IPS-NIHi7 (cell line): ENCODE data around the gene FAM200C.
A peak's percentile ranks its signal among the peaks of the same experiment; 100 is the strongest.
"Not testable (repeated sequence)": the region's sequence is repeated elsewhere in the genome, so short reads cannot be mapped to it uniquely, and the experiment has no call there.

ENCODE experiments used
- DNase-seq: peaks from one replicate; pipeline ENCODE4 v3.0.0; 2012; ENCODE audit warnings: mixed read lengths; ENCODE audit errors: extremely low spot score

Gene FAM200C

GRCh38 chr5:160399402-160400353 lies at the start of gene FAM200C:
Gene FAM200C (minus strand): TSS chr5:160400054. CDS start chr5:160395490, 4,564 bp downstream.
- DNase-seq = peak; percentile 99

- DNase-seq = no peak
Observed at GRCh38 chr5:160449458-160449857, 49.6 kb upstream of the FAM200C start.

GRCh38 chr5:160448886-160449285 lies 49.0 kb upstream of the FAM200C start:
- DNase-seq = no peak

GRCh38 chr5:160445751-160446150 lies 45.9 kb upstream of the FAM200C start:
- no peak for DNase-seq

GRCh38 chr5:160445132-160445531 lies 45.3 kb upstream of the FAM200C start:
- no peak for DNase-seq

DNA sequence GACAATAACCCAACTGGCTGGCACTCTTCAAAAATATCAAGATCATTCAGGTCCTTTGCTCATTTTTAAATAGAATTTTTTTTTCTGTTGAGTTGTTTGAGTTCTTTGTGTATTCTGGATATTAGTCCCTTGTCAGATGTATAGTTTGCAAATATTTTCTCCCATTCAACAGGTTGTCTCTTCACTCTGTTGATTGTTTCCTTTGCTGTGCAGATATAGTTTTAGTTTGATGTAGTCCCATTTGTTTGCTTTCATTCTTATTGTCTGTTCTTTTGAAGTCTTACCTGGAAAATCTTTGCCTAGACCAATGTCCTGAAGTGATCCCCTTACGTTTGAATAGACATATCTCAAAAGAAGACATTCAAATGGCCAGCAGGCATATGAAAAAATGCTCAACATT lies 44.6 kb upstream of the FAM200C start:
- no peak for DNase-seq

DNA sequence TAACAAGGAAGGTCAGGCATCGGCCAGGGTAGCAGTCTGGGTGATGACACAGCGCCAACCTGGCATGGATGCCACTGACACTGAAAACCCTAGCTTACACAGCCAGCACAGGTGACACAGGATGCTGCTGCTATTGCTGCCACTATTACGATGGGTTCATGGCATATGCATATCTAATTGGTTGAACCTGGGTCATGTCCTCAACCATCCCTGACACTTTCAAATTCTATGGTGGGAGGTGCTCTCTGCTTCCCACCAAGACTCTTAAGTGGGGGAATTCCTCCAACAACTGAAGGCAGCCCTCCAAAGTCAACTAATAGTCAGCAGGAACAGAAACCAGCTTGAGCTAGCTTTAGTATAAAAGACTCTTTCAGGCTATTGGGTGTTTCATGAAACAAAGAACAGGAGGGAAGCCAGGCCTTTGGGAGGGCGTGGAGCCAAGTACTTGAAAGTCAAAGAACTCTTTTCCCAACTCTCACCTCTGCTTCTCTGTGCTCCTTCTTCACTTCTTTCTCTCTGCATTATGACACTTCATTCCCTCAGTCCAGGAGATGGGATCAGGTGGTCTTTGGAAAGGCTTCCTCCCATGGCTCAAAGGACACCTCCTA lies 43.1 kb upstream of the FAM200C start:
- no peak for DNase-seq

DNA sequence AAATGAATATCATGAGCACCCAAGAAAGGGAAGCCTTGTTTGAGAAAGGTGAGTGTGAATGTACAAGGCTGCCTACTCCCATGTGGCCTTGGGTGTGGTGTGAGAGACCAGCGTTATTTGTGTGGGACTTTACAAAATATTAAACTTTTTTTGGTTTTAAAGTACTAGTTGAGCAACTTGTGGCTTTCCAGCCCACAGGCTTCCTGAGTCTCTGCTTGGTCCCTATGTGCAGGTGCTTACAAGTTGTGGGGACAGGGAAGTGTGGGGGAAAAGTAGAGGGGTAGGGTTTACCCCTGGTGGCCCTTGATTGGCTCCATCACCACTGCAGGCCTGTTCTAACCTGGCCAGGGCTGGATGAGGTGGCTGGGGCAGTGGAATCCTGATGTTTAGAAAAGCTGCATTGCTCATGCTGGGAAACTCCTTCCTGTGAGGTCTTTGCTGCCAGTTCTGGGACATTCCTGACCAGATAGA lies 41.5 kb upstream of the FAM200C start:
- no peak for DNase-seq

DNA sequence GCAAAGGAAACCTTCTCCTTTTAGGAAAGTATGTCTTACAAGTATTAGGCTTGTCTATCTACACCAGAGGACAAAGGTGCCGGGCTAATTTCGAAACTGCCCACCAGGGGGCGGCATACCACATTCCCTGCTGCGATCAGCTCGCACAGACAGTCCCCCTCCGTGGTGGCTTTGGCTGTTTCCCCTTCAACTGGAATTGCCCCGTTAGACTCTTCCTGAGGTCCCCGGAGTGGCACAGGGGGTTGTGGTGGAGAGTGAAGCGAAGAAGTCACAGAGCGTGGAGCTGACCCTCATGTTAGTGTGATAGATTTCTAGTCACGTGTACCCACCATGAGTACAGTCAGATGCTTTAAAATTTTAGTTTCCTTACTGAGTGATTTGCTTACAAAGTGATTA lies 39.3 kb upstream of the FAM200C start:
- peak; percentile 91 for DNase-seq

DNA sequence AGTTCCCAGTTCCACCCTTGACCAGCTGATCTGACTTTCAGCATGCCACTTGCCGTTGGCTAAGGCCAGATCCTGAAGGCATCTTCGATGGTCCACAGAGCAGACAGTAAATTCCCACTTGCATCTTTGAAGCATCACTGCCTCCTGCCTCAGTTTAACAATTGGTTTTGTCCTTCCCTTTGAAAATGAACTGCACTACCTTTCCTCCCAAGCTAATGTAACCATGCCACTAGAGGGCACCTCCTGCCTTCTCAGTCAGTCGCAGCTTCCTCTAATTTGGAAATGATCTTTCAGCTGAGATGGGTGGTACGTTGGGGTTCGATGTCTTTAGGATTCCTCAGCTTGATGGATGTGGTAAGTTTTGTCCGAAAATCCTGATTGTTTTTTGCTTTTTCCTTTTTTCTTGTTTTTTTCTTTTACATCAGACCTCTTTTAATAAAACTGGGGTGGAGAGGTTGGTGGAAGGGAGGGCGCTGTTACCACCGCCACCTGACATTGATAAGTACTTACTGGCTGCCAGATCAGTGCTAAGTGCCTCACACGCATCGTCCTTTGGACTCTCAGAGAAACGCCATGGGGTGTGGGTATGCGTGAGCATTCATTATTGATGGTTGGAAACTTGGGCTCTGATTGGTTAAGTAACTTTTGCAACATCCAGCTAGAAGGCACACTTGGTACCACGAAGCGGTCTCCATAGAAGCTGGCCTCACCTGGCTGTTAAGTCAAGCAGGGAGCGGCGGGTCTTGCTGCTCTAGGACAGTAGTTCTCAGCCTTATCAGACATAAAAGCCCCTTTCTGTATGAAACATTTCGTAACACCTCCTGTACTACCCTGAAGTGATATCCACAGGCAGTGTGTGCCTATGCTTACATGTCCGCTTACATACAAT lies 38.7 kb upstream of the FAM200C start:
- peak; percentile 77 for DNase-seq

- no peak for DNase-seq
Observed at GRCh38 chr5:160437271-160437670, 37.4 kb upstream of the FAM200C start.

DNA sequence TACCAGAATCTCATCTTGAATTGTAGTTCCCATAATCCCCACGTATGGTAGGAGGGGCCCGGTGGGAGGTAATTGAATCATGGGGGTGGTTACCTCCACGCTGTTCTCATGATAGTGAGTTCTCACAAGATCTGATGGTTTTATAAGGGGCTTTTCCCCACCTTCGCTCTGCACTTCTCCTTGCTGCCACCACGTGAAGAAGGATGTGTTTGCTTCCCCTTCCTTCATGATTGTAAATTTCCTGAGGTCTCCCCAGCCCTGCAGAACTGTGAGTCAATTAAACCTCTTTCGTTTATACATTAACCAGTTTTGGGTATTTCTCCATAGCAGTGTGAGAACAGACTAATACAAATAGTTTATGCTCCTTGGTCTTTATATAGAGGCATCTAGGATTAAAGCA lies 36.8 kb upstream of the FAM200C start:
- DNase-seq = not testable (repeated sequence)

GRCh38 chr5:160436017-160436416 lies 36.2 kb upstream of the FAM200C start:
- DNase-seq = no peak

DNA sequence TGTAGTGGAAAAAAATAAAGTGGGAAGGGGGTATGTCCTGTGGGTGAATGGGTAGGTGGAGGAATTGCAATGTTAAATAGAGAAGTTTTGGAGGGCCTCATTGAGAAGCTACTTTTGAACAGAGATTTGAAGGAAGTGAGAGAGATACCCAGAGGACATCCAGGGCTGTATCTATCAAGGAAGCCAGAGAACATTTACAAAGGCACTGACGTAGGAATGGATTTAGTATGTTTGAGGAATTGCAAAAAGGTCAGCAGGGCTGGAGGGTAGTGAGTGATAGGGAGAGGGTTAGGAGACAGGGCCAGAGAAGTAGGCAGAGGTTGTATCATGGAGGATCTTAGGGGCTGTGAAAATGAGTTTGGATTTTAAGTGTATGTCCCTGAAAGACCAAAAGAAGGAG lies 35.7 kb upstream of the FAM200C start:
- no peak for DNase-seq

- DNase-seq = no peak
Observed at GRCh38 chr5:160434022-160434531, 34.2 kb upstream of the FAM200C start.

GRCh38 chr5:160432787-160433186 lies 32.9 kb upstream of the FAM200C start:
- no peak for DNase-seq

DNA sequence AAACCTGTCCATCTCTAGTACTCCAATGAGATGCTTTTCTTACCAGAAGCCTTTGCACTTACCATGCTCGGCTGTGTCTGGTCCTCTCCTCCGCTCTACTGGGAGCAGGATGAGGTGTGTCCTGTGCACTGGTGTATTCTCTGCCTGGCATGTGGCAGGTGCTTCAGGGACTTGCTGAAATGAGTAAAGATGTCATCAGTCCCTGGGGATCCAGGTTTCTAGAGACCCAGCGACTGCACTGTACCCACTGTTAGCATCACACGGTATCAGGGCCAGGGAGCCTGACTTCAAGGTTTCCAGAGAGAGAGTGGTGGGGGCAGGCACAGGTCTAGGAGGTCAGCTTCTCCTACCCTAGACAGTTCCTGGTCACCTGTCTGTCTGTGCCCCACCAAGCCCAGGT lies 32.3 kb upstream of the FAM200C start:
- DNase-seq = no peak

GRCh38 chr5:160427607-160428006 lies 27.8 kb upstream of the FAM200C start:
- no peak for DNase-seq

DNA sequence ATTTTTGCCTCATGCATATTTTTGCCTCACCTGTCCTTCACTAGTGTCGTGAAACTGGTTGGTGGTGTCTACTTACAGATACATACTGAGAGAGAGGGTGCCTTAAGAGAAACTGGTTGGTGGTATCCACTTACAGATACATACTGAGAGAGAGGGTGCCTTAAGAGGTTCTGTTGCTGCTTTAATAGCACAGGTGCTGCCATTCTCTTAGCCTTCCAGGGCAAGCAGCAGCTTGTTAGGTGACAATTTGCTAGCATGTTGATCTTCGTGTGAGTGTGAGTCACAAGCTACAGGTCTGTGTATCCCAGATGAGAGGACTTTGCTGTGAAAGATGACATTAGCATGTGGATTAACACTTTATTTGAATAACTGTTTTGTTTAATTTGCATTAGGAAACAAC lies 23.2 kb upstream of the FAM200C start:
- DNase-seq = no peak

DNA sequence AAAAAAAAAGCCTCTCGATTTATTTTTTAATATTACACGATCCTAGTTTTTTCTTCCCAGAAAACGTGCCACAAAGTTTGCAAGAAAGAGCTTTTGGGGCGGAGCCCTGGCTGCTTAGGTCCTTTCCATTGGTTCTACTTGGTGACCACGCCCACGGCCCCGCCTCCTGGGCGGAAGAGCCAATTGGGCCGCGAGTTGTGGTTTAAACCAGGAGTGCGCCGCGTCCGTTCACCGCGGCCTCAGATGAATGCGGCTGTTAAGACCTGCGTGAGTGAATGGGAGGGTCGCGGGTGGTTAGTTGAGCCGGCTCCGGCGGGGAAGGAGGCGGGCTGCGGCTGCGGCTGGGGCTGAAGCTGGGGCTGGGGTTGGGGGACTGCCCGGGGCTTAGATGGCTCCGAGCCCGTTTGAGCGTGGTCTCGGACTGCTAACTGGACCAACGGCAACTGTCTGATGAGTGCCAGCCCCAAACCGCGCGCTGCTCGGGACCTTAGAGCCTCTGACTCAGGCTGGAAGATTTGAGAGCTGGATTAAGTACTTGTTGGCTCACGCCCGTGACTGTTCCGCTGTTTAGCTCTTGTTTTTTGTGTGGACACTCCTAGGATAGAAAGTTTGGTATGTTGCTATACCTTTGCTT lies 21.9 kb upstream of the FAM200C start, which contains the start of gene PTTG1:
Gene PTTG1 (plus strand): TSS at position 231 of the 634 bp plus-strand sequence. CDS start 458 bp downstream, outside the sequence.
- DNase-seq = peak; percentile 91

- DNase-seq = no peak
Observed at GRCh38 chr5:160420331-160420610, 20.4 kb upstream of the FAM200C start.
